NCI-H226 (cell line): ENCODE measurements around the gene KIZ.
"Not testable (repeated sequence)": the region's sequence is repeated elsewhere in the genome, so short reads cannot be mapped to it uniquely, and the experiment has no call there.

Source experiments
- DNase-seq: peaks from one replicate; pipeline ENCODE4 v3.0.0-alpha.2; 2015

KIZ gene

DNA sequence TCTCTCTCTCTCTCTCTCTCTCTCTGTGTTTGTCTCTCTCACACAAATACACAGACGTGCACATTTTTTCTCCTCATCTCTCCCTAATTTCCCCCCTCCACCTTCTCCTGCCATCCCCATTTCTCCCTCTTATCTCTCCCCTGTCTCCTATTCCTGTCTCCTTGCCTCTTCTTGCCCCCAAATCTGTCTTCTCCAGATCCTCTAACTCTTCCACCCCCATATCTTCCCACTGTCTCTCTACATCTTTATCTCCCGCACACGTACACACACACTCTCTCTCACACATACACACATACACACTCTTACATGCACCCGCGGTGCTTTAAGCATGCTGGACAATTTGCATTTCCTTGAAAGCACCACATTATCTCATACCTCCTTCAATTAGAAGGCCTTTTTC is 15.9 kb downstream of the KIZ start:
- no peak for DNase-seq

DNA sequence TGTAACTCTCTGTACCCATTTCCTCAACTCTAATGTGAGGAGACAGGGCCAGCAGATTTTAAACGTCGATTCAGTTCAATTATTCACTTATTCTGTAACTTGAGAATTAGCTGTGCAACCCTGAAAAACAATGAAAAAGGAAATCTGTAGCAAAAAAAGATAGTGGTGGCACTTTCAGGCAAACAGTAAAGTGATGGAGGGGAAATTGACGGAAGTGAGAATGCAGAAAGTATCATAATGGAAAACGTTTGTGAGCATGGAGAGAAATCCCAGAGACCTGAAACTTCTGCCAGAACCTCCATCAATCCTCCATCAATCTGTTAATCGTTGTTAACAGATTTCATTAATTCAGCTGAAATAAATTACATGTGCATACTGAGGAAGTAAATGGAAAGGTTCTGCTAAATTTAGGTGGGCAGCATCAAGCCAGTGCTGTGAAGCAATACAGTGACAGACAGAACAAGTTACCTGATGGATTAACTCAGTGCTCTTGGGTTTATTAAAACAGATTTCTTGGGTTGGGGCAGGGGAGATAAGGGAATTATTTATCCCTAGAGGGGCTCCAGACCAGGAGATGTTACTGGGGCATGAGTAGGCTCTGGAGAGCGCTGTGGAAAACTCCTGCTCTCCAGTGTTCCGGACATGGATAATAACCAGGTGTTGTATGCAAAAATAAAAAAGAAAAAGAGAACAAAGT is 17.5 kb downstream of the KIZ start:
- no peak for DNase-seq

DNA sequence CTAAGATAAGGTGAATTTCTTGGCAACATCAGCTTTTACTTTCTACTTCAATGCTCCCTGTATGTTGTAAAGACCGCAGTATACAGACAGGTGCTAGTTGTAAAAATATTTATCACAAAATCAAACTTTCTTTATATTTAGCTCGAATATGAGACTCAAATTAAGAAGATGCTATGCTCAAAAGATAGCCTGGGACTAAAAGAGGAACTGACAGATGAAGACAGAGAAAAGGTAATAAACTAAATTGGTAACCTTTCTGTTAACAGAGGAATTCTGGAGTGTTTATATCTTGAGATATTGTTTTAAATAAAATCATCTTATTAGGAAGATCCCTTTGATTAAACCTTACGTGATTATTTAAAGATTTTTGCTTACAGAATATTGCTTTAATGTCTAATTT is 19.5 kb downstream of the KIZ start:
- no peak for DNase-seq

DNA sequence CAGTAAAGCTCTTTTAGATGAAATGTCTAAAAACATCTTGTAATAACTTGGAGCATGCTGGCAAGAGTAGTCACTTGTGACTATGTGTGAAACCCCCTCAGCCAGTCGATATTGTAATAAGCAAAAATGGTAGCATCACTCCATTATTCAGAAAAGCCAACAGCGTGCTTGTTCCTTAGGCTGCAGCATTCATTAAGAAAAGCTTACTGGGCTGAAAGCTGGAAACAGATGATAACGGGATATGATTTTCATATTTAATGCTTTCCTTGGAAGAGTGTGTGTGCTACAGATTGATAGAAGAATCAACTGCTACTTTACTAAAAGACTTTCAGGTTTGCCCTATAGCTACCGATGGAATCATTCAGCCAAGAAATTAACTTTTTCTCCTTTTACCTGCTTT is 20.3 kb downstream of the KIZ start:
- no peak for DNase-seq

DNA sequence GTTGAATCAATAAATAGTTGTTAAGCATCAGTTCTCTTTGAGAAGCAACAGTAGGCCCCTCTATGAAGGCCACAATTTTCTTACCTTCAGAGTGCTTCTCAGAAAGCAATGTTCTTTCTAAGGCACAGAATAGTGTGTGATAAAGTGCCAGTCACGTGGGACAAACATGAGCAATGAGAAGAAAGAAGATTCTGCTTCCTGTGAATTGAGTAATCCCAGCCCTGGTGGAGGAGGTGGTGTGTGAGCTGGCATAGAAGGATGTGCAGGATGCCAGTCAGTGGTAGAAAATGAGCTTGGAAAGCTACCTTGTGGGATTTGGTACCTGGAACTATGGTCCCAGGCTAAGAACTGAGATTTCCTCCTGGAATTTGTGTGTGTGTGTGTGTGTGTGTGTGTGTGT is 21.7 kb downstream of the KIZ start:
- DNase-seq = peak; percentile 72

DNA sequence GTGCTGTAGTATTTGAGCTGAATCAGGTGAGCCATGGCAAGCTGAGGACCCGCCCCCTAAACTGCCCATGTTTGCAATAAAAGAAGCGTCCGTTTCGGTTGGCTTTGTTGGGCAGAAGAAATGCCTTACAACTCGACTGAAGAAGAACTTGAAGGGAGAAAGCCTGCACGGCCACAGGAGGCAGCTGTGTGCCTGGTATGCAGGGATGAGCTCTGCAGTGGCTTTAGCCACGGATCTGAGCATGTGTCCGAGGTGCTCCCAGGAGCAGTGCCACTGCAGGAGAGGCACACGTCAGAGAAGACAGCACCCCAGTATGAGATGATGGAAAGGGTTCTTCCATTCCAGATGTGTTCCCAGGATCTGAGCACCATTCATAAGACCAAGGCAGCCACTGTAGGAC is 23.5 kb downstream of the KIZ start:
- no peak for DNase-seq

DNA sequence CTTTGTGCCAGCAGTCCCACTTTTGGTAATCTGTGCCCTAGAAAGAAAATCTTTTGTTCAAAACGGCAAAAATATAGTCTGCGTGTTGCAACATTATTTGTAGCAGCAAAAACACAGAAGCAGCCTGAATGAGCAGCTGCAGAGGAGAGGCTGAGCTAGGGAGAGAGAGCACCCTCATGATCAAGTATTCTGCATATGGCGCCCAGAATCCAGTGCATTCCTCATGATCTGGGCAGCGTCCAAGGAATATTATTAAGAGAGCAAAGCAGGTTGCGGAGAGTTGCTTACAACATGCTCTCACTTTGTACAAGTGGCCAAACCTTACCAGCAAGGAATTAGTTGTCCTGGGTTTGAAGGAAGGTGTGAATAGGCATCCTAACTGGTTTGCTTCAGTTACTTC is 25.9 kb downstream of the KIZ start:
- DNase-seq = no peak

DNA sequence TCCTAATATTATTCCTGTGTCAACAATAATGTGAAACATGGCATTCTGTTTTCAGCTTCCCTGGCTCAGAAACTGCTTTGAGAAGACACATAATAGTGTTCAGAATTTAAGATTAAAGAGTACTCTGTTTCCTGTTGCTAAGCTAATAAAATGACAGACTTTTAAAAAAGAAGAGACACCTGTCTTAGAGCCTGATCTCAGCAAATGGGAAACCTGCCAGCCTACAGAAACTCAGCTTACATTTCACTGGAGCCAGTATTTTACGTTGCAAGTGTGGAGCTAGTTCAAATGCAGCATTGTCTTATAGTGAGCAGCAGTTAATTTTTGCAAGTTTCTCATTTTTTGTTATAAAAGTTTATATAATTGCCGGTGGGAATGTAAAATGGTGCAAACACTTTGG is 28.8 kb downstream of the KIZ start:
- DNase-seq = no peak

DNA sequence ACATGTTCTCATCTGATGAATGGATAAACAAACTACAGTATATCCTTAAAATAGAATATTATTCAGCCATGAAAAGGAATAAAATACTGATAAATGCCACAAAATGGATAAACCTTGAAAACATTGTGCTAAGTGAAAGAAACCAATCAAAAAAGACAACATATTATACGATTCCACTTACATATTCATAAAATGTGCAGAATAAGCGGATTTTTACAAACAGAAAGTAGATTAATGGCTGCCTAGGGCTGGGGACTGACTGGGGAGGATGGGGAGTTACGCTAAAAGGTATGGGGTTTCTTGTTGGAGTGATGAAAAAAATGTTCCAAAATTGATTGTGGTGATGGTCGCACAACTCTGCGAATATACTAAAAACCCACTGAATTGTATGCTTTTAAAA is 29.4 kb downstream of the KIZ start:
- no peak for DNase-seq

DNA sequence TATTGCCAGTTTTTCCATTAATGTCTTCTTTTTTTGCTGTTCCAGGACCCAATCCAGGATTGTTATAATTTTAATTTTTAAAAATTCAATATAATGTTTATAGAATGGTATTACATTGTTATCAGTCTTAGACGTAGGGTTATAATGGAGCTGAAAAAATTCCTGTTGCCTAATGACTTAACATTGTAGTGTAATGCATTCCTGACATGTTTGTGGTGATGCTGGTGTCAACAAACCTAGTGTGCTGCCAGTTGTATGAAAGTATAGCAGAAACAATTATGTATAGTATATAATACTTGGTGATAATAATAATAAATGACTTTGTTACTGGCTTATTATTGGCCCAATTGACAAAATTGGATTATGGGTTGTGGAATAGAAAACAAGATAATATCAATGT is 30.4 kb downstream of the KIZ start:
- peak; percentile 63 for DNase-seq

DNA sequence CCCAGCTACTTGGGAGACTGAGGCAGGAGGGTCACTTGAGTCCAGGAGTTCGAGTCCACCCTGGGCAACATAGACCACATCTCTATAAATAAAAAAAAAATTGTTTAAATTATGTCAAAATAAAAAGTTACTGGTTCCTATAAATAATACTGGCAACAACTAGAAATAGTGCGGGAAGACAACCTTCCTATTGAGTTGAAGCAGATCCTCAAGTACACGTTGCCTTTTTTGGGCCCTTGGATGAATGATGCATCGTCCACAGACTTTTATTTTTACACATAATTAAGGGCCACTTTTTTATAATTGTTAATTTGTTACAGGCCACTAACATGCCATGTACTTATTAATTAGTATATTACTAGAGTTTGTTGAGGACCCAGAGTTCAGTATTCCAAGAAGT is 31.1 kb downstream of the KIZ start:
- no peak for DNase-seq

DNA sequence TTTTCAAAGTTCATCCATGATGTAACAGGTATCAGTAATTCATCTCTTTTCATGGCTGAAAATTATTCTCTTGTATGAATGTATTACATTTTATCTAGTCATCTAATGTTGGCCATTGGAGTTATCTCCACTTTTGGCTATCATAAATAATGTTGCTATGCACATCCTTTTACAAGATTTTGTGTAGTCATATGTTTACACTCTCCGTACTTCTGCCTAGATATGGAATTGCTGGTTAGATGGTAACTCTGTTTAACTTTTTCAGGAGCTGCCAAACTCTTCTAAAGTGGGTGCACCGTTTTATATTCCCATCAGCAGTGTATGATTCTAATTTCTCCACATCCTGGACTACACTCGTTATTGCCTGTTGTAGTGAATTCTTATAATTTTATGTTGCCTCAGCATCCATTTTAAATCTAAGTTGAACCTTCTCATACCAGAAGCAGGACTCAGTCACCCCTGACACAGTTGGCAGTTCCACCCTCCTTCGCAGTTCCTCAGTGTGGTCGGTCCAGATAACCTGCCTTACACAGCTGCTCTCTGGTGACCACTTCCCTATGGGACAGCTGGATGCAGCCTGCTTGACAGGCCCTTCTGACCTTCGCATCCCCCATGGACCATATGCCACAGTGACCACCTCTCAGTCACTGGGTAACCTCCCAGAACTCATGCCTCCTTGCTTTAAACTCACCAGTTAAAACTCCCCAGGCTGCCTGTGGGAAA is 33.9 kb downstream of the KIZ start:
- DNase-seq = no peak

DNA sequence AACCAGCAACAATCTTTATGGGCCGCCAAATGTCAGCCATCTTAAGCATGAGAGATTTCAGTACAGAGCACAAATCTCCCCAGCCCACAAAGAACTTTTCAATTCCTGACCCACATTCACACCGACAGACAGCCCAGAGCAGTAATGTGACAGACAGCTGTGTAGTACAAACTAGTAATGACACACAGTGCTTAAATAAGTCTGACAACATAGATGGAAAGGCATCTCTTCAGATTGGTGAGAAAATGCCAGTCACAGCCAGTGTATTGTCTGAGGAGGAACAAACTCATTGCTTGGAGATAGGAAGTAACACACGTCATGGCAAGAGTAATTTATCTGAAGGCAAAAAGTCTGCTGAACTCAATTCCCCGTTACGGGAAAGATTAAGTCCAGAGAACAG is 36.0 kb downstream of the KIZ start:
- DNase-seq = no peak

DNA sequence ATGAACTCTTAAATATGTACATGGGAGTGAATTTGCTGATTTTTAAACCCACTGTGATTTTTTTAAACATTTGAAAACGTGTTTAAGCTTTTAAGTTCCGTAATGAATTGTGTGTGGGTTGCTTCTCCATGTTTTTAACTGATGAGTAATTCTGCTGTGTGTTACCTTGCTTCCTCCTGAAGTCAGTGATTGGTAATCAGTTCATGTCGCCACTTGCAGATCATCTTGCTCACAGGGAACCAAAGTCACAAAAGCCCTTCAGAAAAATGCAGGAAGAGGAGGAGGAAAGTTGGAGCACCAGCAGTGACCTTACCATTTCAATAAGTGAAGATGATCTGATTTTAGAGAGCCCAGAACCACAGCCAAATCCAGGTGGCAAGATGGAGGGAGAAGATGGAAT is 36.7 kb downstream of the KIZ start:
- DNase-seq = no peak

DNA sequence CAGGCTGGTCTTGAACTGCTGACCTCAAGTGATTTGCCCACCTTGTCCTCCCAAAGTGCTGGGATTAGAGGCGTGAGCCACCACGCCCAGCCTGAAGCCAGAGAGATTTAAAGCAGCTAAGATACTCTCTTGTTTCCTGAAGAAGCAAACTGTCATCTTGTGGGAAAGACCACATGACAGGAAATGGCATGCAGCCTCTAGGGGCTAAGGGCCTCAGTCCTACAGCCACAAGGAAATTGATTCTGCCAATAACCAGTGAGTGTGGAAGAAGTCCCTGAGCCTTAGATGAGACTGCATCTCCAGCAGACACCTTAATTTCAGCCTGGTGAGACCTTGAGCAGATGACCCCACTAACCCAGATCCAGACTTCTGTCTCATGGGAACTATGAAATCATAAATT is 40.9 kb downstream of the KIZ start:
- no peak for DNase-seq

DNA sequence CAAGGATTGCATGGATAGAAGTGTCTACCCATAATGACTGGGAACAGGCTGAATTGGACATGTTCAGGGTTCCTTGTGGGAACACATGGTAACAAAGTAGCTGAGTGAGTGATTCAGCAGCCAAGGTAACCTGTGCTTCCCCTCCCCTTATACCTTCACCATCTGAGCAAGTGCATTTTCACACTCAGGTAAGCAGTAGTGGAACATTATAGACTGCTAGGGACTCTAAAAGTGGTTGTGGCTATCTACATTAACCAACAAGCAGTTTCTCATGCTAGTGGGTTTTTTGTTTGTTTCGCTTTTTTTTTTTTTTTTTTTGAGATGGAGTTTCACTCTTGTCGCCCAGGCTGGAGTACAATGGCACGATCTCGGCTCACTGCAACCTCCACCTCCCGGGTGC is 41.4 kb downstream of the KIZ start:
- no peak for DNase-seq

DNA sequence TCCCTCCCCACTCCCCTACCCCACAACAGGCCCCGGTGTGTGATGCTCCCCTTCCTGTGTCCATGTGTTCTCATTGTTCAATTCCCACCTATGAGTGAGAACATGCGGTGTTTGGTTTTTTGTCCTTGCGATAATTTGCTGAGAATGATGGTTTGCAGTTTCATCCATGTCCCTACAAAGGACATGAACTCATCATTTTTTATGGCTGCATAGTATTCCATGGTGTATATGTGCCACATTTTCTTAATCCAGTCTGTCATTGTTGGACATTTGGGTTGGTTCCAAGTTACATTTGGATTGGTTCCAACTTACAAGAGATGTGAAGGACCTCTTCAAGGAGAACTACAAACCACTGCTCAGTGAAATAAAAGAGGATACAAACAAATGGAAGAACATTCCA is 42.2 kb downstream of the KIZ start:
- not testable (repeated sequence) for DNase-seq

DNA sequence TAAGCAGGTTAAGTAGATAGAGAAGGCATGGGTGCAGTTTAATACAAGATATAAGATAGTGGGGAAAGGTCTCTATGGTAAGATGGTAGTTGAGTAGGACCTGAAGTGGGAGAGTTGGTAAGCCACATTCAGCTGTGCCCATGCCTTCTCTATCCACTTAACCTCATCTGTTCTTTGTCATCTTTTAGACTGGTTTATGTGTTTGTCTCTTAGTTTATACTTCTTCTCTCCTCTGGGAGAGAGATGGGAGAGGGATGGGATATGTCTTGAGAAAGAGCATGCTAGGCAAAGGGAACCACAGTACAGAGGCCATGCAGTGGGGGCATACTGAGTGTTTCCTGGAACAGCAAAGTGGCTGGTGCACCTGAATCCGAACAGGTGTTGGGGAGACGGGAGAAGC is 46.7 kb downstream of the KIZ start:
- DNase-seq = no peak

DNA sequence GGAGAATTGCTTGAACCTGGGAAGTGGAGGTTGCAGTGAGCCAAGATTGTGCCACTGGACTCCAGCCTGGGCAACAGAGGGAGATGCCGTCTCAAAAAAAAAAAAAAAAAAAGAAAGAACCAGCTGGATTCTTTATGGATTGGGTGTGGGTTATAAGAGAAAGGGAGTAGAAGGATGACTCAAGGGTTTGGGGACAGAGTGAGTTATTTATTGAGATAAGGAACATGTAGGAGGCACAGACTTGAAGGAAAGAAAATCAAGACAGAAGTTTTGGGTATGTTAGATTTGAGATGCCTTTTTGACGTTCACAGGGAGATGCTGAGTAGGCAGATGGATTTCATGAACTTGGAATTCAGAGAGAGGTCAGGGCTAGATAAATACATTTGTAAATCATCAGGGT is 47.6 kb downstream of the KIZ start:
- DNase-seq = peak; percentile 80

DNA sequence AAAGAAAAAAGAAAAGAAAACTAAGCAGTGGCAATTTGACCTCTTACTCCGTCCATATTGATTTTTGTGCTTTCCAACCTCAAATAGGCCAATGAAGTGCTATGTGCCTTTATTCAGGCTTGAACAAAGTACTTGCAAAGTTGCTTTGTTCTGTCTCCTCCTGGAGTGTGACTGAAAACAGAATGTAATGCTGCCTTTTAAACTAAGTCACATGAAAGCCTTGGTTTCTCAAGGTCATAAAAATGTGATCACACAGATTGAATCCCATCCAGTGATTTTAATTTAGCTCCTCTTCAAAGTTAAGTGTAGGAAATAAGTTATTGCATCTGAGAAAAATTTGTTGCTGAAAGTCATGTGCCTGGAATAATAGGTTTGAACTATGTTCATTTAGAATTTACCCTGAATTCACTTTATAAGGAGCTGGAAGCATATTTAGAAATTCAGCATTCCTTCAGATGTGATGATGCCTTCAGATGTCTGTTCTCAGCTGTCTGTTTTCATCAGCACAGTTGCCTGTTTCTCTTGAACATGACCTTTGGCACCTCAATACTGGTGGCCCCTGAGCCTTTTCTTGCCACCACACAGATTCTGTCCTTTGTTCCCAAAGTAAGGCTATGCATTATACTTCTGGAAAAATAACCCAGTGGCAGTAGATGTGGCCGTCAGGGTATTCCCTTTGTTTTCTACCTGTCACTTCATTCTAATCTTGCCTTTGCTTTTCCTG is 48.8 kb downstream of the KIZ start:
- DNase-seq = no peak

DNA sequence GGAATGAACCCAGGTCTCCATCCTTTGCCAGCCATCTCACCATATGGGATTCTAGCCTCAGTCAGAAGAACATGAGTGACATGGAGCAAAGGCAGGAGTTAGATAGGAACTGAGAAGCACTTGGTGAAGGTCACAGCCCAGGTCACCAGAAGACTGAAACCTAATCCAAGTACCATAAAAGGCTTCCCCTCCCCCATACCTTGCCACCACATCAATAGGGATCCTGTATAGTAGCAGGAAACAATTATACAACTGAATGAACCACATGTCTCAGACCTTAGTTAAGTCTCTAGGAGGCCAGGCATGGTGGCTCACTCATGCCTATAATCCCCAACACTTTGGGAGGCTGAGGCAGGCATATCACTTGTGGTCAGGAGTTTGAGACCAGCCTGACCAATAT is 49.6 kb downstream of the KIZ start:
- DNase-seq = no peak

DNA sequence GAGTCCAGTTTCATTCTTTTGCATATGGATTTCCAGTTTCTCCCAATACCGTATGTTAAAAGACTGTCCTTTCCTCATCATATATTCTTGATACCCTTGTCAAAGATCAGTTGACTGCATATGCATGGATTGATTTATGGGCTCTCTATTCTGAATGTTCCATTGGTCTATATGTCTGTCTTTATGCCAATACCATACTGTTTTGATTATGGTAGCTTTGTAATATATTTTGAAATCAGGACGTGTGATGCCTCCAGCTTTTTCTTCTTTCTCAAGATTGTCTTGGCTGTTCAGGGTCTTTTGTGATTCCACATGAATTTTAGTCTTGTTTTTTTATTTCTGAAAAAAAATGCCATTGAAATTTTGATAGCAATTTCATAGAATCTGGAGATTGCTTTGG is 51.9 kb downstream of the KIZ start:
- DNase-seq = no peak

DNA sequence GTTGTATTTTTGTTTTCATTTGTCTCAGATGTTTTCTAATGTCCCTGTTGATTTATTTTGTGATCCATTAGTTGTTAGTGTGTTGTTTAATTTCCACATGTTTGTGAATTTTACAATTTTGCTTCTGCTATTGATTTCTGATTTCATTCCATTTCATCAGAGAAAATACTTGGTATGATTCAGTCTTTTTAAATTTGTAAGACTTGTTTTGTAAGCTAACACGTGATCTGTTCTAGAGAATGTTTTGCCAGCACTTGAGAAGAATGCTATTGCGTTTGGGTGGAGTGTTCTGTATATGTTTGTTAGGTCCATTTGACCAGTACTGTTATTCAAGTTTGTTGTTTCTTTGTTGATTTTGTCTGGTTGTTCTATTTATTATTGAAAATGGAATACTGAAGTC is 53.9 kb downstream of the KIZ start:
- no peak for DNase-seq

DNA sequence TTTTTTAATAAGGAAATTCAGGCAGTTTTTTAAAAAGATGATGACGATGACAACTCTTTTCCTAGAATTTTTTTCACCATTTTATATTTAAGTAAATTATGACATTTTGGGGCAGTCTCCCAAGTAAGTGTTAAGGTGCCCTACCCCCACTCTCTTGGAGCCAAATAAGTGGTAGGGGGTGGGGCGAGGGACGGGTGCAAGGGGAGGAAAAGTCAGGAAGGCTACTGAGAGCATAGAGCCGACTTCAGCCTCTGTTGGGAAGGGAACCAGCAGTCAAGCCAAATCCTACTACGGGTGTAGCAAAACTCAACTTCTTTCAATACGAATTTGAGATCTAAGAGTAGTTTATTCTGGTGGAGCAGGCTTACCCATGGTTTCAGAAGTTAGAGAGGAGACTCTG is 54.4 kb downstream of the KIZ start:
- DNase-seq = no peak
